PFSK-1 (cell line): ENCODE results near the gene GJA4.

Experiments used
- FOXP2 ChIP-seq: optimal IDR thresholded peaks from 2 replicates; pipeline ENCODE3; 2011; ENCODE audit warnings: borderline replicate concordance, control low read depth, inconsistent platforms; ENCODE audit not compliant: insufficient read depth; ENCODE audit errors: extremely low read length, extremely low read depth
- POLR2AphosphoS5 ChIP-seq: IDR thresholded peaks from 2 replicates; pipeline ENCODE4 v1.6.1; 2012; ENCODE audit warnings: low read depth, mild to moderate bottlenecking, control low read depth, low read length, moderate library complexity
- SIN3A ChIP-seq: IDR thresholded peaks from 2 replicates; pipeline ENCODE4 v1.6.1; 2012; ENCODE audit warnings: mild to moderate bottlenecking, low read length, moderate library complexity, borderline replicate concordance; ENCODE audit not compliant: insufficient read depth
- TAF1 ChIP-seq: IDR thresholded peaks from 2 replicates; pipeline ENCODE4 v1.6.1; 2012; ENCODE audit warnings: low read length, control low read depth, borderline replicate concordance; ENCODE audit not compliant: insufficient read depth
- TF ChIP-seq, protein P1 (sequence below), 2 experiments: IDR thresholded peaks; 2 replicates each; pipeline versions ENCODE4 v1.6.1 to v1.8.0; 2011 to 2012; ENCODE audit warnings: low read depth in 2 of 2, low read length in 2 of 2, control low read depth in 1 of 2, inconsistent platforms in 1 of 2, mild to moderate bottlenecking in 1 of 2, moderate library complexity in 1 of 2; ENCODE audit not compliant: insufficient read depth in 1 of 2

DNA sequence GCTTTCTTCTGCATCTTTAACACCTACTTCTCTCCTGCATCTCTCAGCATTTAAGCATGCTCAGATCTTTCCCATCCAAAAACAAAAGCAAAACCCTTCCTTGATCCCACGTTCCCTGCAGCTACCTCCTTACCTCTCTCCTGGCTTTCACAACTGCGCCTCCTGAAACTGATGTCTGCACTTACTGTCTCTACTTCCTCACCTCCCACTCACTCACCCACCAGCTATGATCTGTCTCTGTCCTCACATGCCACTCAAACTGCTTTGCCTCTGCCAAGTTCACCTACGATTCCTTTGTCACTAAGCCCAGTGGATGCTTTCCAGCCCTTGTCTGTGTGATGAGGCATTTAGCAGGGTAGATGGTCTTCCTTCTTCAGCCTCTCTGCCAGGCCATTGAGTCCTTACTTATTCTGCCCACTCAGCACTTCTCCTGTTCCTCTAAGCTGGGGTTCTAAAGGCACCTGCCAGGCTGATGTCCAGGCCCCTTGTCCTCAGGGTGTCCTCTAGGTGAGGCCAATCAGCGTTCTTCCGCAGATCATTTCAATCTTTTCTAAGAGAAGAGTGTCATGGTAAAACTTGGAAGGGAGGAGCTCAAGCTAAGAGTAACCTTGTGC lies 21.8 kb upstream of the GJA4 start:
- TF ChIP-seq, protein P1, sequence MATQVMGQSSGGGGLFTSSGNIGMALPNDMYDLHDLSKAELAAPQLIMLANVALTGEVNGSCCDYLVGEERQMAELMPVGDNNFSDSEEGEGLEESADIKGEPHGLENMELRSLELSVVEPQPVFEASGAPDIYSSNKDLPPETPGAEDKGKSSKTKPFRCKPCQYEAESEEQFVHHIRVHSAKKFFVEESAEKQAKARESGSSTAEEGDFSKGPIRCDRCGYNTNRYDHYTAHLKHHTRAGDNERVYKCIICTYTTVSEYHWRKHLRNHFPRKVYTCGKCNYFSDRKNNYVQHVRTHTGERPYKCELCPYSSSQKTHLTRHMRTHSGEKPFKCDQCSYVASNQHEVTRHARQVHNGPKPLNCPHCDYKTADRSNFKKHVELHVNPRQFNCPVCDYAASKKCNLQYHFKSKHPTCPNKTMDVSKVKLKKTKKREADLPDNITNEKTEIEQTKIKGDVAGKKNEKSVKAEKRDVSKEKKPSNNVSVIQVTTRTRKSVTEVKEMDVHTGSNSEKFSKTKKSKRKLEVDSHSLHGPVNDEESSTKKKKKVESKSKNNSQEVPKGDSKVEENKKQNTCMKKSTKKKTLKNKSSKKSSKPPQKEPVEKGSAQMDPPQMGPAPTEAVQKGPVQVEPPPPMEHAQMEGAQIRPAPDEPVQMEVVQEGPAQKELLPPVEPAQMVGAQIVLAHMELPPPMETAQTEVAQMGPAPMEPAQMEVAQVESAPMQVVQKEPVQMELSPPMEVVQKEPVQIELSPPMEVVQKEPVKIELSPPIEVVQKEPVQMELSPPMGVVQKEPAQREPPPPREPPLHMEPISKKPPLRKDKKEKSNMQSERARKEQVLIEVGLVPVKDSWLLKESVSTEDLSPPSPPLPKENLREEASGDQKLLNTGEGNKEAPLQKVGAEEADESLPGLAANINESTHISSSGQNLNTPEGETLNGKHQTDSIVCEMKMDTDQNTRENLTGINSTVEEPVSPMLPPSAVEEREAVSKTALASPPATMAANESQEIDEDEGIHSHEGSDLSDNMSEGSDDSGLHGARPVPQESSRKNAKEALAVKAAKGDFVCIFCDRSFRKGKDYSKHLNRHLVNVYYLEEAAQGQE (IDR thresholded peaks at IDR 0.05; ENCODE audit: insufficient read depth in 1 of 2, low read depth in 2 of 2, low read length in 2 of 2), result no peak
- TF ChIP-seq SIN3A (no peak), POLR2AphosphoS5 (no peak), TAF1 (no peak), FOXP2 (no peak)
